Endometrium (tissue), 2 donors: ENCODE results near the gene ONECUT3.

ENCODE experiments used
- FAIRE-seq: peaks from 2 replicates; lab custom pipeline; 2012; peaks lifted over from hg19 to GRCh38; lab: Jason Lieb, UNC
- donor health status: control.
- donor health status: control.

ONECUT3 gene

DNA sequence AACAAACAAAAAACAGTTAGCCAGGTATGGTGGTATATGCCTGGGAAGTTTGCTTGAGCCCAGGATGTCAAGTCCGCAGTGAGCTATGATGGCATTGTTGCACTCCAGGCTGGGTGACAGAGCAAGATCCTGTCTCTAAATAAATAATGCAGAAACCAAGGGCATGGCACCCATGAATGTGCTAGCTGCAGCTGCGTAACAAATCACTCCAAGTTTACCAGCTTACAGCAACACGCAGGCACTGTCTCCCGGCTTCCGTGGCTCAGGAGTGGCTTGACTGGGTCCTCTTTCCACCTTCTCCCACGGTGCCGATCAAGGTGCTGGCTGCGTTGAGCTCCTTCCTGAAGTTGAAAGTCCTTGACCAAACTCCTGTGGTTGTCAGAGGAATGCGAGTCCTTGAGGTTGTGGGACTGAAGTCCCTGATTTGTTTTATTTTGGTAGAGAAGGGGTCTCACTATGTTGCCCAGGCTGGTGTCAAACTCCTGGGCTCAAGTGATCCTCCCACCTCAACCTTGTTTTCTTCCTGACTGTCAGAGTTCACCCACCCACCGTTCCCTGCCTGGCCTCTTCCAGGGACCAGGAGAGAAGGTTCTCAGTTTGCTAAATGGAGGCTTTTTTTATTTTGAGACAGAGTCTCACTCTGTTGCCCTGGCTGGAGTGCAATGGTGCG is 13.2 kb upstream of the ONECUT3 start:
- FAIRE-seq = no peak

GRCh38 chr19:1742989-1743696 is 10.2 kb upstream of the ONECUT3 start:
- no peak for FAIRE-seq

DNA sequence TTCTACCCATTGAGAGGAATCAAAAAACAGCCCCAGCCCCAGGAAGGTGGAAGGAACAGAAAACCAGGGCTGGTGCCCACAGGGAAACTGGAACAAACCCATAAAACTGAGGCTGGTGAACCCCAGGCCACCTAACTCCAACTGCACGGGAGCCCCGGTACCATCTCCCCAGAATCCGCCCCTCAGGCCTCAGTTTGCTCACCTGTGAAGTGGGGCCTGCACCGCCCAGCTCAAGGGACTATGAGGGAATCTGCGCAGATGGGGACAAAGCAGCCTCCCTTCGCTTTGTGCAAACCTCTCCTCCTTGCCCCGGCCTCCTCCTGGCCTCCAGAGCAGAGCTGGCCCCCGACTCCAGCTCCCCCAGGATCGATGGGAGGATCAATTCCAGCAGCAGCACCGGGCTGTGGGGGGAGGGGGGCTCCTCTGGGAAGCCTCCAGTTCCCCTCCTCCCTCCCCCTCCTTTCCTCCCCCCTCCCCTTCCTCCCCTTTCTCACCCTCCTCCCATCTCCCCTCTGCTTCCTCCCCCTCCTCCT is 9.1 kb upstream of the ONECUT3 start:
- no peak for FAIRE-seq

- no peak for FAIRE-seq
Observed at GRCh38 chr19:1744822-1745563, 8.3 kb upstream of the ONECUT3 start.

- no peak for FAIRE-seq
Observed at GRCh38 chr19:1745589-1746031, 7.7 kb upstream of the ONECUT3 start.

DNA sequence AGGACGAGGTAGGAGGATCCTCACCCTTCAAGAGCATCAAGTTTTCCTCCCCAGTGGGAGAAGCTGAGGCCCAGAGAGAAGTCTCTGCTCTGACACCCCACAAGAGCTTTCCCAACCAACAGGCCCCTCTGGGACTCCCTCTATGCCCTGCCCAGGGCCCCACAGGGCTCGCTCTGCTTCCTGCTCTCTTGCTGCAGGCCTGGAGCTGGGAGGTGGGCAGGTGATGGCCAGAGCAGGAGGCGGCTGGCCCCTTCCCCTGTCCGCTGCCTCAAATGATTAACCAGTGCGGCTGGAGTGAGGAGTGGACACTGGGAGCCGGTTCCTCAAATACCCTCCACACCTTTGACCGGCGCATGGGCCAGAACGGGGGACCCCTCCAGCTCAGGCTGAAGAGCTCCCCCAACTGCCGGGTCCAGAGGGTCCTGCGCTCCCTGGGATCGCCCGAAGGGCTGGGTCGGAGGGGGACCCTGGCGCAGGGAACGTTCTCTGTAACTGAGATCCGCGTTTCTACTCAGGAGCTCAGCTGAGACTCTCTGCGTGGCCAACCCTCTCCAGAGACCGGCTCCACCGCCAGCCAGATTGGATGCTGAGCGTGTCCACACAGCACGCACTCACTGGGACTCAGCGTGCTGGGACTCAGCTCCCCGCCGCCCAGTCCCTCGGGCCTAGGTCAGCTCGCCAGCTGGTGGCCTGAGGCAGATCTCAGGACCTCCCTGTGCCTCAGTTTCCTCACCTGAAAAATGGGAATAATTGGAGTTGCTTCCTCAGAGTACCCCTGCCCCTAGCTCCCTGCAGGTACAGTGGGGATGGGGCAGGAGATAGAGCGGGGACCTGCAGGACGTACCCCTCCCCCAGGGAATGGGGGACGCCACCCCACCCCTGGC is 6.7 kb upstream of the ONECUT3 start:
- no peak for FAIRE-seq

DNA sequence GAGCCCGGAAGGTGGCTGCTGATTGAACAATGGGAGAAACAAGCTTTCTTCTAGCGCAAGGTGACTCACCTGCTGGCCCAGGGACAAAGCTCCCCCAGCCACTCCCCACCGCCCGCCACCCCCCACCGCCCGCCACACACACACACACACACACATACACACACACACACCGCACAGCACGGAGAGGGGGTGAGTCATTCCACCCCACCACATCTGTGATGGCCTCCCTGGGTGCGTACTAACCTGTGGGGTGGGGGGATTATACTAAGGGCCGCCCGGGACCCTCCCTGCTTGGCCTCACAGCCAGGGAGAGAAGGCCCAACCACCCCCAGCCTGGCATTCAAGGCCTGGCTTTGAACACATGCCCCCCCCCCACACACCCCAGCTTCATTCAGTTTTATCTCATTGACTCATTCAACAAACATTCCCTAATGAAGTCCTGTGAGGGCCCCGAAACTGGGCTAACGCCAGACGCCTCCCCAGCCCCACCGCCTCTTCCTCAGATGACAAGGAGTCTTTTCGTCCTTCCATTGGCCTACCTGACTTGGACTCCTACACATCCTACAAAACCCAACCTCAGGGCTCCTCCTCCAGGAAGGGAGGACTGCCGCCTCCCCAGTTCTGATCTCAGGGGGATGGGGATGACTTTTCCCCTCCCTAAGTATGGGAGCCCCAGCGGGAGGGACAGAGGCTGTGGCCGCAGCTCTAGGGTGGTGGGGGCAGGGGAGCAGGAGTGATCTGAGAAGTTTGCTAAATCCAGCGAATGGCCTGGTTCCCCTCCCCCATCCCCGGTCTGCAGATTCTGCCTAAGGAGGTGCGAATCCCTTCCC is 5.8 kb upstream of the ONECUT3 start:
- no peak for FAIRE-seq

GRCh38 chr19:1748115-1748872 is 5.0 kb upstream of the ONECUT3 start:
- no peak for FAIRE-seq

GRCh38 chr19:1748873-1749341 is 4.4 kb upstream of the ONECUT3 start:
- FAIRE-seq = no peak

DNA sequence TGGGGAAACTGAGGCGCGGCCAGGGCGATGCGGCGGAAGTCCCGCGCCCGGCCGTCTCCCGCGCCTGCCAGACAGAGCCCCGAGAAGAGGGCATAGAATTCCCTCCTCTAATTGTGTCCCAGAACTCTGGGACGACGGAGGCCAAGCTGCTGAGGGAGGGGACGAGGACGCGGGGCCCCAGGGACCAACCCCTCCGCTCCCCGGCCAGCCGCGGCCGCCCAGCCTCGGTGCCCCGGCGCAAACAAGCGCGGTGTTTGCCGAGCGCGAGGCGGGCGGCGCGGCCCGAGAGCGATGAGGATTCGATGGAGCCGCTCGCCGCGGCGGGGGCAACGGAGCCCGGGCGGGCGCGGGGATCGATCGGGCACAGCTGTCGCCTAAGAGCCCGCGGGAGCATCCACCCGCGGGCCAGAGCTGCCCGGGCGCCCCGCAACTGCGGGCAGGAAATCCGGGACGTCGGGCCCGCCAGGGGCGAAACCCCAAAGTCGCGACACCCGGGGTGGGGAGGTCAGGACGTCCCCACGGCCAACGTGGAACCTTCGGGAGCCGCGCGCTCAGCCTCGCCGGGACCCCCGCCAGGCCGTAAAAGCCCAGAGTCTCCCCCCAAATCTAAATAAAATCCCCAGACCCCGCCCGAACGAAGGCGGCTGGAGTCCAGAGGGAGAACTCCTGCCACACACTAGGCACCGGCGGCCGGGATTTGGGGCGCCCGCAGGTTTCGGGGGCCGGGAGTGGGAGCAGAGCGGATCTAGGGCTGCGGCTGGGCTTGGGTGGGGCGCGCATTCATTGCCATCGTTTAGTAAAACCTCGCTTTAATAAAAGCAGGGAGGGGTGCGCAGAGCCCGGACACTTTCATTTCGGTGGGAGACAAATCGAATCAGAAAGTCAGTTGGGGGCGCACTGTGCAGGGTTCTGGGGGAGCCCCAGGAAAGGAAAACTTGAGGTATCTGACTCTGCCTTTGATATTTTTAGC is 3.6 kb upstream of the ONECUT3 start:
- FAIRE-seq = no peak

DNA sequence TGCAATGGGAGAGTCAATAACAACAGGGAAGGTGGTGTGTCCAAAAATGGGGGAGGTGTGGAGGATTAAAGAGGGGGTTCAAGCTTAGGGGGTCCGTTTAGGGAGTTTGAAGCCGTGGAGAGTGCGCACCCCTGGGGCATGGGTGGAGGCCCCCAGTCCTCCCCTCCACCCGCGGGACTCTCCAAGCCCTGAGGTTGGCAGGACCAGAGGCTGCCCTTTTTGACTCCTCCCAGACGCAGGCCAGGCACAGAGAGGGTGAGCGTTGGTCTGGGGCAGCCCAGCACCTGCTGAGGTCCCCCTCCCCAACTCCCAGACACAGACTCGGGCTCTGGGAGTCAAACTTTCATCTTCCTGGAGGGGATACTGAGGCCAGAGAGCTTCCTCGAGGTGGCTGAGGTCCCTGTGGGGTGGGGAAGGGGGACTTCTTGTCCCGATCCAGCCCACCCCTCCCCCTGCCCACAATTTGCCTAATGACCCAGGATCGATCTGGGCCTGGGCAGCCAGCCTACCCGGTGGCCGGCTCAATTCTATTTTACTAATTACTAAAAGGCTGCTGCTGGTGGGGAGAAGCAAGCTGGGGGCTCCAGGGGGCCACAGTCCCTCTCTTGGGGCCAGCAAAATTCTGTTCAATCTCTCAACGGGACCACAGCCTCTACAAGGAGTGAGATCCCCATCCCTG is 2.8 kb upstream of the ONECUT3 start:
- no peak for FAIRE-seq

DNA sequence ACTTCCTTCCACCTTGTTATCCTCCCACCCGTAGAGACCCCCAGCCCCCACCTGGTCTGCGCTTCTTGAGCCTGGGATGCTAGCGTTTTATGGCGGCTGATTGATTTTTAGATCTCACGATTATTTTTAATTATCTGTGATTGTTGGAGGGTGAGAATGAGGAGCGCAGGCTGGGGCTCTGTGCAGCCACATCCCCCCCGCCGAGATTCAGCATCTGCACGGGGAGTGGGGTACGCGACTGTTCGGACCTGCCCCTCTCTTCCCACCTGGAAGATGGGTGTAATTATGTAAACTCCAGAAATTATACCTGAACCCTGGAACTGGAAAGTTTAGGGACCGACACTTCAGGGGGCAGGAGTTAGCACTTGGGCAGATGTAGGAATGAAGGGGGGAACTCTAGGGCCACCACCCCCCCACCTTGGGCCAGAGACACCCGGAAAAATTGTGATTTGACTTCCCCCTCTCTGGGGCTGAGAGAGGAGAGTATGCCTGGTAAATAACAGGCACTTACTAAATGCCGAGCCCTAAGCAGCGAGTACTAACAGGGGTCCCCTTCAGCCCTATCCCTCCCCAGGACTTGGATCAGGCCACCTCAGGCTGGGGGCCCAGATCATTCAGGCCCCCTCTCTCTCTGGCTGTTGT is 1.8 kb upstream of the ONECUT3 start:
- no peak for FAIRE-seq

DNA sequence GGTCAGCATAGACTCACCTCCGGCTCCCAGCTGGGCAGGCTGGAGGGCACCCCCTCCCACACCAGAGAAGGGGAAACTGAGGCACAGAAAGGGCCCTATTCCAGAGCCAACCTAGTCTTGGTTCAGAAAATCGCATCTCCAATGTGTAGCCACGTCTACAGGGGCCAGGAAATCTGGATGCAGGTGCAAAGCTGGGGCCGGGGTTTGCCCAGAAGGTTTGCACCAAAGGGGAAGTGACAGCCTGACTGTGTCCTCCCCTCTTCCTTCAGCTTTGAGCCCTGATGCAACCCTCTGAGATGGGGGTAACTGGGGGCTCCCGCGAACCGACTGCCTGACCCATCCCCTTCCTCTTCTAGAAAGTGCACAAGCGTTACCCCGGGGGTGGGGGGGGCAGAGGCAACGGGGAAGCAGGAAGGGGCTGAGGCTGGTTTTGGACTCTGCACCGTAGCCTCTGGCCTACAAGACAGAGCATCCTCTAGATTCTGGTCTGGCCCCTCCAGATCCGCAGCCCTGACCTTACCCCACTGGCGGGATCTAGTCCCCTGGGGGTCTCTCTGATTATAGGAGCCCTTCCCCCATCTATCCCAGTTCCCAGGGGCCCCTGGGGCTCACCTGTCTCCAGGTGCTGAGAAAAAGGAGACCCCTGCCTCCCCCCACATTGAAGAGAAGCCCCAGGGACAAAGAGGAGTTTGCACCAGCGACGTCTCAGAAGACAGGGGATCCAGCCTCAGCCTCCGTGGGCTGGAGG is 1.1 kb upstream of the ONECUT3 start:
- no peak for FAIRE-seq

DNA sequence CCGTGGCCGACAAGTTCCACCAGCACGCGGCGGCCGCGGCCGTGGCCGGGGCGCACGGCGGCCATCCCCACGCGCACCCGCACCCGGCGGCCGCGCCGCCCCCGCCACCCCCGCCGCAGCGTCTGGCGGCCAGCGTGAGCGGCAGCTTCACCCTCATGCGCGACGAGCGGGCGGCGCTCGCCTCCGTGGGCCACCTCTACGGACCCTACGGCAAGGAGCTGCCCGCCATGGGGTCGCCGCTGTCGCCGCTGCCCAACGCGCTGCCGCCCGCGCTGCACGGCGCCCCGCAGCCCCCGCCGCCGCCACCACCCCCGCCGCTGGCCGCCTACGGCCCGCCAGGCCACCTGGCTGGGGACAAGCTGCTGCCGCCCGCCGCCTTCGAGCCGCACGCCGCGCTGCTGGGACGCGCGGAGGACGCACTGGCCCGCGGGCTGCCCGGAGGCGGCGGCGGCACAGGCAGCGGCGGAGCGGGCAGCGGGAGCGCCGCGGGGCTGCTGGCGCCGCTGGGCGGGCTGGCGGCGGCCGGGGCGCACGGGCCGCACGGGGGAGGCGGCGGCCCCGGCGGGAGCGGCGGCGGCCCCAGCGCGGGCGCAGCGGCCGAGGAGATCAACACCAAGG is 821 bp downstream of the ONECUT3 start:
- FAIRE-seq = no peak

GRCh38 chr19:1754636-1755466 is 1.5 kb downstream of the ONECUT3 start:
- no peak for FAIRE-seq
